ENCODE results near the gene GNA15.
"Not testable (repeated sequence)": the region's sequence is repeated elsewhere in the genome, so short reads cannot be mapped to it uniquely, and the experiment has no call there.

Gene GNA15

DNA sequence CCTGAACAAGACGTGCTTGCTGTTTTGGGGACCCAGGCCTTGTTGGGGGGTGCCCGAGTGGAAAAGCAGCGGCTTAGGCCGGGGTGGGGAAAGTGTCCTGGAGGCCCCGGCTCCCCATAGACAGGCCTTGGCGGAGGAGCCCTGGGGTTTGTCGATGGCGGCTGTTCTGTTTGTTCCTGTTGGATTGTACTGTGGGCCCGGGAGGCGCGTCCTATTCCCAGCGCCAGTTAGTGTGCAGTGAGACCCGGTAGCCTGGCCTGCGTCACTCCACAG is 61.0 kb downstream of the GNA15 start:
- H3K9me3 ChIP-seq (ENCODE audit: control insufficient read depth, low read length) = no peaks in the 10 kb centered on the region
- no peaks in the 10 kb centered on the region for H3K4me1 ChIP-seq (ENCODE audit: control insufficient read depth, insufficient read depth, low read length, poor library complexity, severe bottlenecking)
- H3K4me3 ChIP-seq (ENCODE audit: extremely low read depth, insufficient read depth, low read length, poor library complexity, severe bottlenecking) = no peak overlapping the region
- peaks cover 44% of the 10 kb centered on the region for H3K36me3 ChIP-seq (ENCODE audit: control insufficient read depth, insufficient read depth, low read length)
- H3K27ac ChIP-seq (ENCODE audit: low read depth, low read length, severe bottlenecking) = no peak overlapping the region
- 96 to 97% methylated on average over 12 to 13 of the region's 14 CpGs for WGBS, 2 experiments (ENCODE audit: insufficient coverage in 2 of 2)

DNA sequence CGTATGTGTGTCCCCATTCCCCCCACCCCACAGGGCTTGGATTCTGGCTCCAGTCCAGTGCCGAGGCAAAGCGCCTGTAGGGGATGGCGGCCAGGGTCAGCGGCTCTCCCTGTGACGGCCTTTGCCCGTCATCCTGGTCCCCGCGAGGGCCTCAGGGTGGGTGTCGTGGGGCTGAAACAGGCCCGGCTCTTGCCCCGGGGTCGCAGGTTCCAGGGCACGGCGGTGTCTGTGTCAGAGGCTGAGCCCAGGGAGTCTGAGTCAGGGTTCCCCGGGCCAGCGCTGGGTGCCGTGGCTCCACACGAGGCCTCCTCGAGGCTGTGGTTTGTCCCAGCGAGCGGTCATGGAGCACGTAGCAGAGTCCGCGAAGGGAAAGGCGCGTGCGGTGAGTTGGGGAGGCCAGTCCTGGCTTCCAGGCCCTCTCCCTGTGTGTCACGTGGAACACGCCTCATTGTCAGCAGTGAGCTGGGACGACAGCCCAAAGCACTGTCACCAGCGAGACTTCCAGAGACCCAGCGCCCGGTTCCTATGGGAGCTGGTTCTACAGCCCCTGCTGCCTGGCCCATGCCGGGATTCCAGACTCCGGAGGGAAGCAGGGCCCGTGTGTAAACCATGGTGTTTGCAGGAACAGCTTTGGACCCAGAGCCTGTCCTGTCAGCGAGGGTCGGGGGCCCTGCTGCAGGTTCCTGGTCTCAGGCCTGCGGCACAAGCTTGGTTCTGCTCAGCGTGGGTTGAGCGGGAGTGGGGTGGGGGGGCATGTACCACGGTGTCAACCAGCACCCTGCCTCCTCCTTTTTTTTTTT is 63.3 kb downstream of the GNA15 start:
- peaks cover 52% of the 10 kb centered on the region for H3K36me3 ChIP-seq (ENCODE audit: control insufficient read depth, insufficient read depth, low read length)
- WGBS, 2 experiments (ENCODE audit: insufficient coverage in 2 of 2) = 95 to 96% methylated on average over 39 of the region's 43 CpGs
- H3K4me3 ChIP-seq (ENCODE audit: extremely low read depth, insufficient read depth, low read length, poor library complexity, severe bottlenecking) = no peak overlapping the region
- no peak overlapping the region for H3K27ac ChIP-seq (ENCODE audit: low read depth, low read length, severe bottlenecking)
- H3K9me3 ChIP-seq (ENCODE audit: control insufficient read depth, low read length) = no peaks in the 10 kb centered on the region
- H3K4me1 ChIP-seq (ENCODE audit: control insufficient read depth, insufficient read depth, low read length, poor library complexity, severe bottlenecking) = no peaks in the 10 kb centered on the region

- Histone ChIP-seq H3K9me3 (ENCODE audit: control insufficient read depth, low read length) (no peaks in the 10 kb centered on the region), H3K36me3 (ENCODE audit: control insufficient read depth, insufficient read depth, low read length) (peaks cover 47% of the 10 kb centered on the region), H3K4me3 (ENCODE audit: extremely low read depth, insufficient read depth, low read length, poor library complexity, severe bottlenecking) (no peak overlapping the region), H3K27ac (ENCODE audit: low read depth, low read length, severe bottlenecking) (no peak overlapping the region), H3K4me1 (ENCODE audit: control insufficient read depth, insufficient read depth, low read length, poor library complexity, severe bottlenecking) (no peaks in the 10 kb centered on the region)
- 91 to 96% methylated on average over 24 to 34 of the region's 39 CpGs for WGBS, 2 experiments (ENCODE audit: insufficient coverage in 2 of 2)
Observed at GRCh38 chr19:3201072-3201700, 65.4 kb downstream of the GNA15 start.

- Histone ChIP-seq H3K36me3 (ENCODE audit: control insufficient read depth, insufficient read depth, low read length) (peaks cover 49% of the 10 kb centered on the region), H3K4me3 (ENCODE audit: extremely low read depth, insufficient read depth, low read length, poor library complexity, severe bottlenecking) (no peak overlapping the region), H3K27ac (ENCODE audit: low read depth, low read length, severe bottlenecking) (no peak overlapping the region), H3K4me1 (ENCODE audit: control insufficient read depth, insufficient read depth, low read length, poor library complexity, severe bottlenecking) (no peaks in the 10 kb centered on the region), H3K9me3 (ENCODE audit: control insufficient read depth, low read length) (no peaks in the 10 kb centered on the region)
- 95 to 99% methylated on average over 10 to 12 of the region's 14 CpGs for WGBS, 2 experiments (ENCODE audit: insufficient coverage in 2 of 2)
Observed at GRCh38 chr19:3201911-3202310, 66.1 kb downstream of the GNA15 start.

- peaks cover 50% of the 10 kb centered on the region for H3K36me3 ChIP-seq (ENCODE audit: control insufficient read depth, insufficient read depth, low read length)
- no peak overlapping the region for H3K4me3 ChIP-seq (ENCODE audit: extremely low read depth, insufficient read depth, low read length, poor library complexity, severe bottlenecking)
- peaks cover 2% of the 10 kb centered on the region for H3K4me1 ChIP-seq (ENCODE audit: control insufficient read depth, insufficient read depth, low read length, poor library complexity, severe bottlenecking)
- no peak overlapping the region for H3K27ac ChIP-seq (ENCODE audit: low read depth, low read length, severe bottlenecking)
- WGBS, 2 experiments (ENCODE audit: insufficient coverage in 2 of 2) = 89 to 93% methylated on average over 11 to 12 of the region's 12 CpGs
- no peaks in the 10 kb centered on the region for H3K9me3 ChIP-seq (ENCODE audit: control insufficient read depth, low read length)
Observed at GRCh38 chr19:3202346-3202745, 66.5 kb downstream of the GNA15 start.

- H3K9me3 ChIP-seq (ENCODE audit: control insufficient read depth, low read length); H3K4me3 ChIP-seq (ENCODE audit: extremely low read depth, insufficient read depth, low read length, poor library complexity, severe bottlenecking); H3K27ac ChIP-seq (ENCODE audit: low read depth, low read length, severe bottlenecking); H3K4me1 ChIP-seq (ENCODE audit: control insufficient read depth, insufficient read depth, low read length, poor library complexity, severe bottlenecking): not testable (repeated sequence)
- H3K36me3 ChIP-seq (ENCODE audit: control insufficient read depth, insufficient read depth, low read length) = peaks cover 55% of the 10 kb centered on the region
- WGBS, 2 experiments (ENCODE audit: insufficient coverage in 2 of 2) = 90 to 95% methylated on average over 5 to 7 of the region's 7 CpGs
Observed at GRCh38 chr19:3202895-3203294, 67.1 kb downstream of the GNA15 start.

DNA sequence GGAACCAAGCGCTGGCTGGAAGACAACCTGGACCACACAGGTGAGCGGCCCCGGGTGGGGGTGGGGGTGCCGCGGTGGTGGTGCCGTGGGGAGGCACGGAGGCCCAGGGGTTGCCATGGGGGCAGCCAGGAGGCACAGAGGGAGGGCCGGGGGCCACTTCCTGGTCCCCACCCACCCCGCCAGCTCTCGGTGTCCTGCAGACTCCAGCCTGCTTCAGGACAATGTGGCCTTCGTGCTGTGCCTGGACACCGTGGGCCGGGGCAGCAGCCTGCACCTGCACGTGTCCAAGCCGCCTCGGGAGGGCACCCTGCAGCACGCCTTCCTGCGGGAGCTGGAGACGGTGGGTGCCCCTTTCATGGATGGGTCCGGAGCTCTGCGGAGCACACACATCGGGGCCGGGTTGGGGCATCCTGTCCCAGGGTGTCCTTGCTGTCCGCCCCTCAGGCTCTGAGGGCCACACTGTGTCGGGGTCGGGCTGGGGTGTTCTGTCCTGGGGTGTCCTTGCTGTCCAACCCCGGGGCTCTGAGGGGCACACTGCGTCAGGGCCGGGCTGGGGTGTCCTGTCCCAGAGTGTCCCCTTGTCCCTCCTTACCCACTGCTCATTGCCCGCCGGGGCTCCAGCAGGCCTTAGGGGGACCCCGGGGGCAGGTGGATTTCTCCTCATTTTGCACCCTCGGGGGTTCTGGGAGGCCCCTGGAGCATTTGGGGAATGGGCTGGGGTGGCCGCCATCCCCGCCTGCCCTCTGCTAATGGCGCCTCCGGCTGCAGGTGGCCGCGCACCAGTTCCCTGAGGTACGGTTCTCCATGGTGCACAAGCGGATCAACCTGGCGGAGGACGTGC is 68.2 kb downstream of the GNA15 start:
- H3K9me3 ChIP-seq (ENCODE audit: control insufficient read depth, low read length) = no peaks in the 10 kb centered on the region
- WGBS, 2 experiments (ENCODE audit: insufficient coverage in 2 of 2) = 97% methylated on average over 34 to 42 of the region's 43 CpGs
- H3K4me3 ChIP-seq (ENCODE audit: extremely low read depth, insufficient read depth, low read length, poor library complexity, severe bottlenecking) = no peak overlapping the region
- H3K36me3 ChIP-seq (ENCODE audit: control insufficient read depth, insufficient read depth, low read length) = peaks cover 53% of the 10 kb centered on the region
- H3K27ac ChIP-seq (ENCODE audit: low read depth, low read length, severe bottlenecking) = no peak overlapping the region
- H3K4me1 ChIP-seq (ENCODE audit: control insufficient read depth, insufficient read depth, low read length, poor library complexity, severe bottlenecking) = peaks cover 2% of the 10 kb centered on the region

DNA sequence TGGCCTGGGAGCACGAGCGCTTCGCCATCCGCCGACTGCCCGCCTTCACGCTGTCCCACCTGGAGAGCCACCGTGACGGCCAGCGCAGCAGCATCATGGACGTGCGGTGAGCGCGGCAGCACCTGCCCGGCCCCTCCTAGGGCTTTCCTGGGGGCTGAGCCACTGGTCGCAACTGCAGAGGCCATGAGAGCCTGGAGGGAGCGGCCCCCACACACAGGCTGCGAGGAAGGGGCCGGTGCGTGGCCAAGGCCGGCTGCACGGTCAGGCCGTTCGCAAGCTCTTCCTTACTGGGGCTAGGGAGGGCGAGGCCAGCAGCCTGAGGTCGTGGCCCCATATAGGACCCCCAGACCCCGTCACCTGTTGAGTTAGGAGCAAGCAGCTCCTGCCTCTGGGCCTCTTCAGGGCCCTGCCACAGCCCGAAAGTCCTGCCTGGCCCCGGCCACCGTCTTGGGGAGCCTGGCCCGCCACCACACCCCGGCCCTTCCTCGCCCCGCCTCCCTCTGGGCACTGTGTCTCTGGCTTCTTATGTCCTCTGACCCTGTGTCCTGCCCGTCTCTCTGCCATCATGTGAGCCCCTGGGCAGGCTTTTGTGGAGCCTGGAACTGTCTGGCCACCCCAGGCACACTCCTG is 68.9 kb downstream of the GNA15 start:
- no peak overlapping the region for H3K27ac ChIP-seq (ENCODE audit: low read depth, low read length, severe bottlenecking)
- 97% methylated on average over 33 to 35 of the region's 35 CpGs for WGBS, 2 experiments (ENCODE audit: insufficient coverage in 2 of 2)
- no peak overlapping the region for H3K4me3 ChIP-seq (ENCODE audit: extremely low read depth, insufficient read depth, low read length, poor library complexity, severe bottlenecking)
- H3K36me3 ChIP-seq (ENCODE audit: control insufficient read depth, insufficient read depth, low read length) = peaks cover 53% of the 10 kb centered on the region
- no peaks in the 10 kb centered on the region for H3K9me3 ChIP-seq (ENCODE audit: control insufficient read depth, low read length)
- peaks cover 2% of the 10 kb centered on the region for H3K4me1 ChIP-seq (ENCODE audit: control insufficient read depth, insufficient read depth, low read length, poor library complexity, severe bottlenecking)

DNA sequence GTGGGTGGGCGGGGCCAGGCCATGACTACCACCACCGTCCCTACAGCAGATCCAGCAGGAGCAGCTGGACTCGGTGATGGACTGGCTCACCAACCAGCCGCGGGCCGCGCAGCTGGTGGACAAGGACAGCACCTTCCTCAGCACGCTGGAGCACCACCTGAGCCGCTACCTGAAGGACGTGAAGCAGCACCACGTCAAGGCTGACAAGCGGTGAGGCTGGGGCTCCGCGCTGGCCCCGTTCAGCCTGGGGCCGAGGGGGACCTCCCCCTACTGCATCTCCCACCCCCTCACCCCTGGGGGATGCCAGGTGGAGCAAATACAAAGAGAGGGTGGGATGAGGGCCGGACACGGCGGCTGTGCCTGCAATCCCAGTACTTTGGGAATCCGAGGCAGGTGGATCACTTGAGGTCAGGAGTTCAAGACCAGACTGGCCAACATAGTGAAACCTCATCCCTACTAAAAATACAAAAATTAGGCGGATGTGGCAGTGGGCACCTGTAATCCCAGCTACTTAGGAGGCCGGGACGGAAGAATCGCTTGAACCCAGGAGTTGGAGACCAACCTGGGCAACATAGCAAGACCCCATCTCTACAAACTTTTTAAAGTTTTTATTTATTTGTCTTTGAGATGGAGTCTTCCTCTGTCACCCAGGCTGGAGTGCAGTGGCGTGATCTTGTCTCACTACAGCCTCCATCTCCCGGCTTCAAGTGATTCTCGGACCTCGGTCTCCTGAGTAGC is 70.6 kb downstream of the GNA15 start:
- WGBS, 2 experiments (ENCODE audit: insufficient coverage in 2 of 2) = 95 to 98% methylated on average over 15 to 19 of the region's 28 CpGs
- H3K4me1 ChIP-seq (ENCODE audit: control insufficient read depth, insufficient read depth, low read length, poor library complexity, severe bottlenecking) = peaks cover 2% of the 10 kb centered on the region
- H3K4me3 ChIP-seq (ENCODE audit: extremely low read depth, insufficient read depth, low read length, poor library complexity, severe bottlenecking) = no peak overlapping the region
- H3K36me3 ChIP-seq (ENCODE audit: control insufficient read depth, insufficient read depth, low read length) = peaks cover 50% of the 10 kb centered on the region
- no peaks in the 10 kb centered on the region for H3K9me3 ChIP-seq (ENCODE audit: control insufficient read depth, low read length)
- H3K27ac ChIP-seq (ENCODE audit: low read depth, low read length, severe bottlenecking) = no peak overlapping the region
